Measurements from ENCODE around the gene EFNA3.

The EFNA3 gene

DNA sequence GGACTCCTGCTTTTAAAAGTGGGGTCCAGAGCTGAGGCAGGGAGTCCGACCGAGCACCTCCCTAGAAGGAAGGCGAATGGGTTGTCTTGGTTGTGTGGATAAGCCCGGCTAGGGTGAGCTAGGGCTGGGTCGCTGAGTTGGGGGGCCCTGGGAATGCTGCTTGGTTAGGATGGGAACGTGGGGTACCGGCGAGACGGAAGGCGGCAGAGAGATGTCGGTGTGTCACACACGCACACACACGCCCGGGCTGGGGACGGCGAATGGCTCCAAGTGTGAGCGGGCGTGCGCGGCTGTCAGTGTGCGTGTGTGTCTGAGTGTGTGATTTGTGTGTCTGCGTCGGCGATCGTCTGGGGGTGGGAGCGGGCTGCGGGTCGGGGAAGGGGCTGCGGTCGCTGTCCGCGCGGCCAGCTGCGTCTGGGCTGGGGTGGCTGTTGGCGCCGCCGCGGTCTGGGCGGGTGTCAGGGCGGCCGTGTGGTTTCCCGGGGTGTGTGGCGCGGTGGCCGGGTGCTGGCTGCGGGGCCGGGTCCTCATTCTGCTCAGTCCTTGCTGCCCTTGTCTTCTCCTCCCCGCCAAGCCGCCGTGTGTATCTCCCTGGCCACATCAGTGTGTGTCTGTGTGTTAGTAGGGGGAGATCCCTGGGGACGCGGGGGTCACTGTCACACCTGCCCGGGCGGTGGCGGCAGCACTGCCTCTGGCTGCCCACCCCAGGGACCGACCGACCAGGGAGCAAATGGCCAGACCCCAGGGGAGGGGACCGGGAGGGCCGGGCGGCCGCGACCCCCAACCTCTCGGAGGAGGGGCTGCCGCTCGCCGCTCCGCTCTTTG is 1.1 kb downstream of the EFNA3 start:
- TF ChIP-seq SIN3A (IDR thresholded peaks at IDR 0.05; ENCODE audit: borderline replicate concordance, insufficient read depth, low read length) (no peak), FOXP2 (optimal IDR thresholded peaks at IDR 0.05; ENCODE audit: borderline replicate concordance, extremely low read depth, extremely low read length, insufficient read depth) (no peak), POLR2AphosphoS5 (IDR thresholded peaks at IDR 0.05; ENCODE audit: low read depth, low read length) (no peak), TAF1 (IDR thresholded peaks at IDR 0.05; ENCODE audit: borderline replicate concordance, insufficient read depth, low read length) (no peak)
- TF ChIP-seq, protein P1, sequence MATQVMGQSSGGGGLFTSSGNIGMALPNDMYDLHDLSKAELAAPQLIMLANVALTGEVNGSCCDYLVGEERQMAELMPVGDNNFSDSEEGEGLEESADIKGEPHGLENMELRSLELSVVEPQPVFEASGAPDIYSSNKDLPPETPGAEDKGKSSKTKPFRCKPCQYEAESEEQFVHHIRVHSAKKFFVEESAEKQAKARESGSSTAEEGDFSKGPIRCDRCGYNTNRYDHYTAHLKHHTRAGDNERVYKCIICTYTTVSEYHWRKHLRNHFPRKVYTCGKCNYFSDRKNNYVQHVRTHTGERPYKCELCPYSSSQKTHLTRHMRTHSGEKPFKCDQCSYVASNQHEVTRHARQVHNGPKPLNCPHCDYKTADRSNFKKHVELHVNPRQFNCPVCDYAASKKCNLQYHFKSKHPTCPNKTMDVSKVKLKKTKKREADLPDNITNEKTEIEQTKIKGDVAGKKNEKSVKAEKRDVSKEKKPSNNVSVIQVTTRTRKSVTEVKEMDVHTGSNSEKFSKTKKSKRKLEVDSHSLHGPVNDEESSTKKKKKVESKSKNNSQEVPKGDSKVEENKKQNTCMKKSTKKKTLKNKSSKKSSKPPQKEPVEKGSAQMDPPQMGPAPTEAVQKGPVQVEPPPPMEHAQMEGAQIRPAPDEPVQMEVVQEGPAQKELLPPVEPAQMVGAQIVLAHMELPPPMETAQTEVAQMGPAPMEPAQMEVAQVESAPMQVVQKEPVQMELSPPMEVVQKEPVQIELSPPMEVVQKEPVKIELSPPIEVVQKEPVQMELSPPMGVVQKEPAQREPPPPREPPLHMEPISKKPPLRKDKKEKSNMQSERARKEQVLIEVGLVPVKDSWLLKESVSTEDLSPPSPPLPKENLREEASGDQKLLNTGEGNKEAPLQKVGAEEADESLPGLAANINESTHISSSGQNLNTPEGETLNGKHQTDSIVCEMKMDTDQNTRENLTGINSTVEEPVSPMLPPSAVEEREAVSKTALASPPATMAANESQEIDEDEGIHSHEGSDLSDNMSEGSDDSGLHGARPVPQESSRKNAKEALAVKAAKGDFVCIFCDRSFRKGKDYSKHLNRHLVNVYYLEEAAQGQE (IDR thresholded peaks at IDR 0.05; ENCODE audit: insufficient read depth in 1 of 2, low read depth in 2 of 2, low read length in 2 of 2), result no peak

- TF ChIP-seq FOXP2 (optimal IDR thresholded peaks at IDR 0.05; ENCODE audit: borderline replicate concordance, extremely low read depth, extremely low read length, insufficient read depth) (no peak), POLR2AphosphoS5 (IDR thresholded peaks at IDR 0.05; ENCODE audit: low read depth, low read length) (no peak), SIN3A (IDR thresholded peaks at IDR 0.05; ENCODE audit: borderline replicate concordance, insufficient read depth, low read length) (no peak), TAF1 (IDR thresholded peaks at IDR 0.05; ENCODE audit: borderline replicate concordance, insufficient read depth, low read length) (no peak)
- TF ChIP-seq, protein P1 (IDR thresholded peaks at IDR 0.05; ENCODE audit: insufficient read depth in 1 of 2, low read depth in 2 of 2, low read length in 2 of 2), result no peak
Measured at GRCh38 chr1:155080312-155081228, 1.9 kb downstream of the EFNA3 start.

GRCh38 chr1:155081472-155082300 is 3.0 kb downstream of the EFNA3 start:
- no peak for TF ChIP-seq SIN3A (IDR thresholded peaks at IDR 0.05; ENCODE audit: borderline replicate concordance, insufficient read depth, low read length)
- TF ChIP-seq POLR2AphosphoS5 (IDR thresholded peaks at IDR 0.05; ENCODE audit: low read depth, low read length), result no peak
- no peak for TF ChIP-seq TAF1 (IDR thresholded peaks at IDR 0.05; ENCODE audit: borderline replicate concordance, insufficient read depth, low read length)
- TF ChIP-seq, protein P1 (IDR thresholded peaks at IDR 0.05; ENCODE audit: insufficient read depth in 1 of 2, low read depth in 2 of 2, low read length in 2 of 2), result no peak
- no peak for TF ChIP-seq FOXP2 (optimal IDR thresholded peaks at IDR 0.05; ENCODE audit: borderline replicate concordance, extremely low read depth, extremely low read length, insufficient read depth)

GRCh38 chr1:155082301-155083051 is 3.8 kb downstream of the EFNA3 start:
- no peak for TF ChIP-seq FOXP2 (optimal IDR thresholded peaks at IDR 0.05; ENCODE audit: borderline replicate concordance, extremely low read depth, extremely low read length, insufficient read depth)
- TF ChIP-seq SIN3A (IDR thresholded peaks at IDR 0.05; ENCODE audit: borderline replicate concordance, insufficient read depth, low read length), result no peak
- TF ChIP-seq POLR2AphosphoS5 (IDR thresholded peaks at IDR 0.05; ENCODE audit: low read depth, low read length), result no peak
- TF ChIP-seq, protein P1 (IDR thresholded peaks at IDR 0.05; ENCODE audit: insufficient read depth in 1 of 2, low read depth in 2 of 2, low read length in 2 of 2), result no peak
- no peak for TF ChIP-seq TAF1 (IDR thresholded peaks at IDR 0.05; ENCODE audit: borderline replicate concordance, insufficient read depth, low read length)

All from PFSK-1 (cell line).